Measurements from ENCODE around the gene LTC4S.

DNA sequence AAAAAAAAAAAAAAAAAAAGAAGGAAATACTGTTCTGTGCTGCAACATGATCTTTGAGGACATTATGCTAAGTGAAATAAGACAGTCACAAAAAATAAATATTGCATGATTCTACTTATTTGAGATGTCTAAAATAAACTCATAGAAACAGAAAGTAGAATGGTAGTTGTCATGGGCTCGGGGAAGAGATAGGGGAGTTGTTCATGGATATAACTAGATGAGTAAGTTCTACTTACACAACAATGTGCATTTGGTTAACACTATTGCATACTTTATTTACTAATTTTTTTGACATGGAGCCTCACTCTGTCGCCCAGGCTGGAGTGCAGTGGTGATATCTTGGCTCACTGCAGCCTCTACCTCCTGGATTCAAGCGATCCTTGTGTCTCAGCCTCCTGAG is 46.0 kb upstream of the LTC4S start:
- TF ChIP-seq EZH2 (optimal IDR thresholded peaks at IDR 0.05; ENCODE audit: low read depth, low read length): no peak
- TF ChIP-seq CTCF (IDR thresholded peaks at IDR 0.05; ENCODE audit: low read length): no peak
- no peak for TF ChIP-seq EZH2phosphoT487 (IDR thresholded peaks at IDR 0.05; ENCODE audit: low read length)

Measured in MM.1S (cell line).